Endothelial cell of hepatic sinusoid (primary cell): ENCODE measurements around the gene MOSPD3.

Source experiments
- in situ Hi-C: cut with HindIII; loops from 2 replicates; pipeline ENCODE4 v1.10.0; 2017; ENCODE audit warnings: low sequenced_read_pairs

MOSPD3 gene

GRCh38 chr7:100621554-100621953 lies 9.2 kb downstream of the MOSPD3 start:
- in situ Hi-C loops: no loop called here

- in situ Hi-C loops: no loop called here
Observed at GRCh38 chr7:100623951-100624824, 11.8 kb downstream of the MOSPD3 start.

- in situ Hi-C loops: no loop called here
Observed at GRCh38 chr7:100626055-100626454, 13.7 kb downstream of the MOSPD3 start.

GRCh38 chr7:100626530-100627237 lies 14.3 kb downstream of the MOSPD3 start:
- in situ Hi-C loops: no loop called here

GRCh38 chr7:100627238-100627549 lies 14.9 kb downstream of the MOSPD3 start:
- in situ Hi-C loops: no loop called here

GRCh38 chr7:100629117-100629716 lies 16.9 kb downstream of the MOSPD3 start:
- in situ Hi-C loops: no loop called here

- in situ Hi-C loops: no loop called here
Observed at GRCh38 chr7:100630066-100630465, 17.7 kb downstream of the MOSPD3 start.

- in situ Hi-C loops: no loop called here
Observed at GRCh38 chr7:100632951-100633717, 20.8 kb downstream of the MOSPD3 start.

- in situ Hi-C loops: no loop called here
Observed at GRCh38 chr7:100639995-100640516, 27.7 kb downstream of the MOSPD3 start.

- in situ Hi-C loops: no loop called here
Observed at GRCh38 chr7:100640517-100641440, 28.4 kb downstream of the MOSPD3 start.

GRCh38 chr7:100641463-100641859 lies 29.1 kb downstream of the MOSPD3 start, which contains the start of gene TFR2:
TFR2 (minus strand) TSS chr7:100641552; CDS start chr7:100641509, 43 bp downstream.
- in situ Hi-C loops: no loop called here

GRCh38 chr7:100641860-100642533 lies 29.7 kb downstream of the MOSPD3 start:
- in situ Hi-C loops: no loop called here

GRCh38 chr7:100642534-100642907 lies 30.2 kb downstream of the MOSPD3 start:
- in situ Hi-C loops: no loop called here

- in situ Hi-C loops: no loop called here
Observed at GRCh38 chr7:100649826-100650565, 37.7 kb downstream of the MOSPD3 start.

- in situ Hi-C loops: no loop called here
Observed at GRCh38 chr7:100654908-100655831, 42.8 kb downstream of the MOSPD3 start.

GRCh38 chr7:100655908-100656674 lies 43.8 kb downstream of the MOSPD3 start, which contains the start of gene ACTL6B:
ACTL6B (minus strand) TSS chr7:100656448; CDS start chr7:100656354, 94 bp downstream.
- in situ Hi-C loops: no loop called here
